Head of caudate nucleus (tissue), 42 donors: ENCODE results near the gene NAT16.
"Not testable (repeated sequence)": the region's sequence is repeated elsewhere in the genome, so short reads cannot be mapped to it uniquely, and the experiment has no call there.

Experiments used
- DNase-seq, 42 donors: peaks; one replicate each; pipeline versions ENCODE4 v3.0.0 to v3.0.0-alpha.2; 2020 to 2021; ENCODE audit warnings: mixed read lengths in 7 of 42
- intact Hi-C: fragments of 100-400 bp; cut with DNase I; formaldehyde crosslinking; loops from one replicate; pipeline ENCODE4 v1.15.0; 2022

Gene NAT16

DNA sequence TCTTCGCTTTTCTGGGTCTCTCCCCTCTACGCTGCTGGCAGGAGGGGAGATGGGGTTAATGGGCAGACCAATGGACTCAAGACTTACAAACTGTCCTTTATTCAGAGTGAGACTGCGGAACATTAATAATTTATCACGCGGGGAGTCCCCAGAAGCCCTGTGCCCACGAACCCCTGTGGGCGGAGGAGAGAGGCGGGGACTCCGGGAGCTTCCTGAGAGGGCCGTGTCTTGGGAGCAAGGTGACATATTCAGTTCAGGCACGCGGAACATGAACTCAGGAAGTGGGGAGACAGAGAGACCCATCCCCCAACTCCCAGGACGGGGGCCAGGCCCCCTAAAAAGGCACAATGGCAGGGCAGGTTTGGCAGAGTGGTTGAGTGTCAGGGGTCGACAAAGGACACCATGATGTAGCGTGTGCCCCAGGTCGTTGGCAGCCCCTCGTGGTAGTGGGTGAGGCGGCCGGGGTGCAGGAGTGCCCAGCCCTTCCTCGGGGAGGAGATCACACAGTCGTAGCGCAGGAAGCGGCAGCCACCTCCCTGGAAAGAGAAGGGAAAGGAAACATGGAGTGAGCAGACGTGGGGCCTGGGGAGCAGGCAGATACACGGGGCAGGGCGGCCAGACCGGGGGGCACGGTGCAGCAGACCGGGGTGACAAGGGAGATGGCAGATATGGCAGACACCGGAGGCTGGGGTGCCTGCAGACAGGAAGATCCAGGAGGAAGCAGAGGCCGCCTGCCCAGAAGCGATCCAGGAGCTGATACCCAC, 26.0 kb upstream of the NAT16 start:
- intact Hi-C loops: no loop called here
- DNase-seq: peak in 24 of 42 donors; percentile 7 to 64 (median 36)

DNA sequence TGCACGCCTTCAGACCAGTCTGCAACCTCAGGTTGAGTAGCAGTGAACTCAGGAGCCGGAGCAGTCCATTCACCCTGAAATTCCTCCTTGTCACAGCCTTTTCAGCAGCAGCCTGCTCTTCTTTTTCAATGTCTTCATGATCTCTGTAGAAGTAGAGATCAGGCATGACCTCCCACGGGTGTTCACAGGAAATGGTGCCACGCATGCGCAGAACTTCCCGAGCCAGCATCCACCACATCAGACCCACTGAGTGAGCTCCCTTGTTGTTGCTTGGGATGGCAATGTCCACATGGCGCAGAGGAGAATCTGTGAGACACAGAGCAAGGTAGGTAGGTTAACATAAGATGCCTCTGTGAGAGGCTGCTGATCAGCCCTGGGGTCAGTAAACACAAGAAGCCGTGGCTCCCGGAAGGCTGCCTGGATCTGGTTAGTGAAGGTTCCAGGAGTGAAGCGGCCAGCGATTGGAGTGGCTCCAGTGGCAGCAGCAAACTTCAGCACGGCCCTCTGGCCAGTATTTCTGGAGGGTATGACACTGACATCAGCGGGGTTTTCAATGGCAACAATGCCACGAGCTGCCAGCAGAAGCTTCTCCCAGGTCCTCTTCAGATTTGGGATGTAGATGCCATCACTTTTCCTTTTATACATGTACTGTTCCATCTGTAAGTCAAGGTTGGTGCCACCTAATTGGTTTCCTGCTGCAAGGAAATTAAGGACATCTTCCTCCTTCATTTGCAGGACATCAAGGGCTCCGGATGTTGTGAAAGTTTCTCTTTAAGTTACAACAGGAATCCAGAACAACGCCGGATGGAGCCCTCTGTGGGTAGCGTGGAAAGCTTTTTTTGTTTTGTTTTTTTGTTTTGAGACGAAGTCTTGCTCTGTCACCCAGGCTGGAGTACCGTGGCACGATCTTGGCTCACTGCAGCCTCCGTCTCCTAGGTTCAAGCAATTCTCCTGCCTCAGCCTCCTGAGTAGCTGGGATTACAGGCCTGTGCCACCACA, 23.9 kb upstream of the NAT16 start:
- intact Hi-C loops: not testable (repeated sequence)

DNA sequence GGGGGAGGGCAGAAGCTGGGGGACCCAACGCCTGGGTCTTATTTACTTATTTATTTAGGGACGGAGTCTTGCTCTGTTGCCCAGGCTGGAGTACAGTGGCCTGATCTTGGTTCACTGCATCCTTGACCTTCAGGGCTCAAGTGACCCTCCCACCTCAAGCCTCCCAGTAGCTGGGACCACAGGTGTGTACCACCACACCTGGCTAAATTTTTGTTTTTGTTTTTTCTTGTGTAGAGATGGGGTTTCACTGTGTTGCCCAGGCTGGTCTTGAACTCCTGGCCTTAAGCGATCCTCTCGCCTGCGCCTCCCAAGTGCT, 22.5 kb upstream of the NAT16 start:
- intact Hi-C loops: no loop called here
- no peak for DNase-seq

More for the DNA sequence above, 23.9 kb upstream of the NAT16 start:
- peak in 7 of 42 donors; percentile 14 to 48 (median 31) for DNase-seq

DNA sequence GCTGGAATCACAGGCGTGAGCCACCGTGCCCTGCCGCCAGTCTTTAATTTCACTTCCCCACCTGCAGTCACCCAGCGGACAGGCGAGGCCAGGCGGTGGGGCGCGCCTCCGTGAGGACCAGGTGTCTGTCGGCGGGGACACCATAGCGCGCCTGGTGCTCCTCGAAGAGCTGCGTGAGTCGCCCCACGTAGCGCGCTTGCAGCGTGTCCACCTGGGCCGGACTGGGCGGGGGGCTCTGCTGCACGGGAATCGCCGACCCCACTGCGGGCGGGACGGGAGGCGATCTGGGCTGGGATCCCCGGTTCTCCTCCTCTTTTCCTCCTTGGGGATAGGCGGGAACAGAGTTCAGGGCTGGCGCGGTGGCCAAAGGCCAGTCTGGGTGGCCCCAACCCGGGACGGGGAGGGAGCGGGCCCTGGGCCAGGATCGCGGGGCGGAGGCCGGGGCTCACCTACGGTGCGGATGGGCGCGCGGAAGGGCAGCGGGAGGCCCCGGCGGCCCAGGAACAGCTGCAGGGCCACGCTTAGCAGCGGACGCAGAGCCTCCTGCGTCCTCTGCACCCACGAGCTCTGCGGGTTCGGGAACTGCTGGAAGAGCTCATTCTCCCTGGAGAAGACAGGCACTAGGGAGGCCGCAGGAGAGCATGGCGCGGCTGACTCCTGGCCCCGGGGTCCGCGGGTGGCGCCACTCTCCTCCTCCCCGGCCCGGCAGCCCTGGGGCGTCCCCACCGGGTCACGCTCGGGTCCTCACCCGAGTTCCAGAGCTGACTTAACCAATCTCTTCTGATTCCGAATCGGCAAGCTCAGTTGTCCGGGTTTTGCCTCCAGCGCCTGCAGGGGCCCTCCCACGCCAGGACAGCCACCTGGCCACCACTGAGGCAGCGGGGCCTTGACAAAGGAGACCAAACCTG, 21.9 kb upstream of the NAT16 start:
- intact Hi-C loops: no loop called here
- DNase-seq: no peak

DNA sequence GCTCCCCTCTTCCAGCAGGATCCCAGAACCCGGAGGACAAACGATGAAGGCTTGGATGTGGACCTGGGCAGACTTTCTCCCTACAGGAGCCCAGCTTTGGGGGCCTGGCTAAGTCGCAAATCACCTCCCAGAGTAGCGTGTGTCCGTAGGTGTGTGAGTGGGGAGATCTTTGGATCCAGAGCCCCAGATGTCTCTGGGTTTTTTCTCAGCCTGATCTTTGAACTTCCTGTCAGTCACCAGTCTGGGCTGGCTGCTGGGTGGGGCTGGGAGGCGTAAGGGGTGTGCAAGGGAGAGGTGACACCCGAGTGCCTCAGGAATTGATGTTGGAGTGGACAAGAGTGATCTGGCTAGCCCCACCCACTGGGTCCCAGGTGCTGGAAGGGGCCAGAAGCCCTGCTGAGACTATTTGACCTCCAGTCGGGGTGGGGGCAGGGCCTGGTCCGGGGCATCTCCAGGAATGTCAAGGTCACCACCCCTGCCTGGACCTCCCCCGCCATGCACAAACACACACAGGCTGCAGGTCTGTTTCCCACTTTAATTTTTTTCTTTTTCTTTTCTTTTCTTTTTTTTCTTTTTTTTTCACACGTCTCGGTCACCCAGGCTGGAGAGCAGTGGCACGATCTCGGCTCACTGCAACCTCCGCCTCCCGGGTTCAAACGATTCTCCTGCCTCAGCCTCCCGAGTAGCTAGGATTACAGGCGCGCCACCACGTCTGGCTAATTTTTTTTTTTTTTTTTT, 20.9 kb upstream of the NAT16 start, which contains the start of gene MOGAT3:
Gene MOGAT3, minus strand, starts transcription at position 175 of the 738 bp plus-strand sequence. CDS start 182 bp downstream, outside the sequence.
- intact Hi-C loops: no loop called here
- DNase-seq: no peak

DNA sequence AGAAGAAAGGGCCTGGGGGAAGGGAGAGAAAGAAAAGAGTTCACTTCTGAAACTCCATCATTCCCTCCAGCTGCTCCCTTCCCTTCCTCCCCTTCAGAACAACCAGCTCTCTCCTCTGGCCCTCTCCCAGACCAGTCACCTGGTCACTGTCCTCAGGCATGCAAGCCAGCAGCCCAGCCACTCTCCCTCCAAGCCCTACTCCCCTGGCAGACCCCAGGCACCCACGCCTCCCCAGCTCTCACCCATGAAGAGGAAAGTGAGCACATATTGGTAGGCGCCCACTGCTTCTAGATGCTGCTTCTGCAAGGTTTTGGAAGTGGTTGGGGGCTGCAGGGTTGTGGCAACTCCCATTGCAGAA, 20.4 kb upstream of the NAT16 start:
- intact Hi-C loops: no loop called here

DNA sequence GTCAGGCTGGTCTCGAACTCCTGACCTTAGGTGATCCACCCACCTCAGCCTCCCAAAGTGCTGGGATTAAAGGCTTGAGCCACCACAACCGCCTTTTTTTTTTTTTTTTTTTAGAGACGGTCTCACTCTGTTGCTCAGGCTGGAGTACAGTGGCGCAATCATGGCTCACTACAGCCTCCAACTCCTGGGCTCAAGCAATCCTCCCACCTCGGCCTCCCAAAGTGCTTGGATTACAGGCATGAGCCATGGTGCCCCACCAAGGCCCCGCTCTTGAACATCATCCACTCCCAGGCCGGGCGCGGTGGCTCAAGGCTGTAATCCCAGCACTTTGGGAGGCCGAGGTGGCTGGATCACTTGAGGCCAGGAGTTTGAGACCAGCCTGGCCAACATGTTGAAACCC, 19.4 kb upstream of the NAT16 start:
- intact Hi-C loops, DNase-seq: not testable (repeated sequence)

More for the DNA sequence above, 20.4 kb upstream of the NAT16 start:
- no peak for DNase-seq

DNA sequence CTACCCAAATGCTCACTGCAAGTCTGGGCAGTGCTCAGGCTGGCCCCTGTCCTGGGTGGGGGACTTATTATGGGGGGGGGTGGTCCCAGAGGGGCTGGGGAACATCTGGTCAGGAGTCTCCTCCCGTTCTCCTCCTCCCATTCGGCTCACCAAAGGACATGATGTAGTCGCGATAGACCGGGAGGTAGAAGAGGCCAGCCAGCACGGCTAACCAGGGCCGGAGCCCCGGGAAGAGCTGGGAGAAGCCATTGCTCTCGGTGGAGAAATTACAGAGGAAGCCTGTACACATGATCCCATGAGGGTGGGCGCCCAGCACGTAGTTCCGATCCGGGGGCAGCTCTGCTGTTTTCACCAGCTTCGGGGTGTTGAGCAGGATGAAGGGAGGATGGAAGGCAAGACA, 18.4 kb upstream of the NAT16 start:
- intact Hi-C loops: no loop called here
- DNase-seq: no peak

DNA sequence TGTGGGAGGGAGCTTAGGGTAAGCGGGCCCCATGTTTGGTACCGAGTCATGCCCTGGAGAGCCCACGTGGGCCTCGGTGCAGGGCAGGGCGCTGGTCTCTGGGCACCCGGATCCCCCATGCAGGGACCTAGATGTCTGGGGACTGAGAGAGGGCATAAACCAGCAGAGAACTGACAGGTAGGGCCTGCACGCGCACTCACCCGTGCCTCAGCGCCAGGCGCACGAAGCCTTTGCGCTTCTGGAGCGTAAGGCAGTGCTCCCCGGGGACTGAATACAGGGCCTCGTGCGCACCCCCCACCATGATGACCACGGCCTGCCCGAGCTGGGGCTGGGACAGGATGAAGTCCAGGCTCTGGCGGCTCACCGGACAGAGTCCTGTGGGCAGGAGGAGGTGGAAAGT, 17.9 kb upstream of the NAT16 start:
- intact Hi-C loops: no loop called here
- DNase-seq: no peak

DNA sequence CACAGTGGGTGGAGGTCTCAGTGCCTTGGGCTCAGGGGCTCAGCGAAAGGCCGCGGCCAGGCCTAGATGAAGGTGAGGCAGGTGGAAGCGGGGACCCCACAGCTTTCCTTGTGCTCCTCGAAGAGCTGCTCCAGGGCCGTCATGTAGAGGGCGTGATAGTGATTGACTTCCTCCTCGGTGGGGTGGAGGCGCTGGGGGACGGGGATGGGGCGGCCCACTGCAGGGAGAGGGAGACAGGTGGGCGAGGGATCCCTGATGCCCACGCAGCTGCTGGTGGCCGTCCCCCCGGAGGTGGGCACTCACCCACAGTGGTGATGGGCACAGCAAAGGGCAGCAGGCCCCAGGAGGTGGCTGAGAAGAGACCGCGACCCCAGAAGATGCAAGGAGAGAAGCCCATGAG, 15.8 kb upstream of the NAT16 start:
- intact Hi-C loops: no loop called here
- no peak for DNase-seq

DNA sequence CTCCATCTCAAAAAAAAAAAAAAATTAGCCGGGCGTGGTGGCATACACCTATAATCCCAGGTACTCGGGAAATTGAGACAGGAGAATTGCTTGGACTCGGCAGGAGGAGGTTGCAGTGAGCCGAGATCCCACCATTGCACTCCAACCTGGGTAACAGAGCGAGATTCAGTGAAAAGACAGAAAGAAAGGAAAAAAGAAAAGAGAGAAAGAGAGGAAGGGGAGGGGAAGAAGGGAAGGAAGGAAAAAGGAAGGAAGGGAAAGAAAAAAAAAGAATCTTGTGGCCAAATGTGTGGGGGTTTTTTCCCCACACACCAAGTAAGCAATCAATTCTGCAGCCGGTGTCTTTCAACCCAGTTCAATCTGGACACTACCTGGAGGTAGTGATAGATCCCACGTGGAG, 9.0 kb upstream of the NAT16 start:
- intact Hi-C loops: no loop called here
- no peak for DNase-seq

DNA sequence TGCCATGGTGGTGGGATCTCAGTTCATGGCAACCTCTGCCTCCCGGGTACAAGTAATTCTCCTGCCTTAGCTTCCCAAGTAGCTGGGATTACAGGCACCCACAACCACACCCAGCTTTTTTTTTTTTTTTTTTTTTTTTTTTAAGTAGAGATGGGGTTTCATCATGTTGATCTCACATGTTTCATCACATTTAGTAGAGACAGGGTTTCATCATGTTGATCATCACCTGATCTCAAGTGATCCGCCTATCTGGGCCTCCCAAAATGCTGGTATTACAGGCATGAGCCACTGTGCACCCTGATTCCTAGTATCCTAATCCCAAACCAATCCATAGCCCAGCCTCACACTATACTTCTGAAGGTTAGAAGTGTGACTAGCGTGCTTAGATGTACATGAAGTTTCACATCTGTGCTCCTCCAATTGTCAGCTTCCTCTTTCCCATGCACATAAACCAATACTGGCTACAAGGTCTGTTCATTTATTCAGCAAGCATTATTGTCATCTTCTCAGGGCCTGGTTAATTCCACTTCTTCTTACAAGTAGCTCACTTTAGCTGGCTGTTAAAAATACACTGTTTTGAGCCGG, 6.8 kb upstream of the NAT16 start:
- intact Hi-C loops: no loop called here

DNA sequence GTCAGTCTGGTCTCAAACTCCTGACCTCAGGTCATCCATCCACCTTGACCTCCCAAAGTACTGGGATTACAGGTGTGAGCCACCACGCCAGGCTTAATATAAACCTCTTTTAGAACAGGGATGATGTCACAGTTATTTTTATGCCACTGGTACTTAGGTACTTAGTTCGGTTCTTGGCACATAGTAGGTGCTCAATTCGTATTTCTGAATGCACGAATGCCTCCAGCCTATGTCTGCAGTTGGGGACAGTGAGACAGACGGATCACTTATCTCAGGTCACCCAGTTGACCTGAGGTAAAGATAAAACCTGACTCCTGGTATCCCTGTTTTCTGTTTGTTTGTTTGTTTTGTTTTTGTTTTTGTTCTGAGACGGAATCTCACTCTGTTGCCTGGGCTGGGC, 6.1 kb upstream of the NAT16 start:
- no peak for DNase-seq
- intact Hi-C loops: no loop called here

More for the DNA sequence above, 6.8 kb upstream of the NAT16 start:
- no peak for DNase-seq

DNA sequence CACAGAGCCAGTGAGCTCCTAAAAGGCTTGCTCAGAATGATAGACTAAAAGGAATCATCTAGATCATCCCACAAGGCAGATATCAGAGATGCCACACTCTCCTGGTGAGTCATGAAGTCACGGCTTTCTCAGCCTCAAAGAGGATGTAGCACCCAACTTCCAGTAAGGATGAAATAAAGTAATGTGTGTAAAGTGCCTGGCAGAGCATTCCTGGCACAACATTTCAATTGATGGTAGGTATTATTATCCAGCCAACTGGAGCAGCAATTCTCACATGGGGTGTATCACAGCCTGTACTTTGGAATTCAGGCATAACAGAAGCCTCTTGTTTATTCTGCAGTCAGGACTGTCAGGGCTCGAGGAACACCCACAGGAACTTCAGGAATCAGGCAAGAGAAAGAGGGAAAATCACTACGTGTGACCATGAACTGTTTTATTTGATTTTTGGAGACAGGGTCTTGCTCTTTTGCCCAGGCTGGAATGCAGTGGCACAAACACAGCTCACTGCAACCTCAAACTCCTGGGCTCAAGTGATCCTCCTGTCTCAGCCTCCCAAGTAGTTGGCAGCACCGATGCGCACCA, 5.3 kb upstream of the NAT16 start:
- intact Hi-C loops: no loop called here
- peak in 13 of 42 donors; percentile 15 to 67 (median 45) for DNase-seq

DNA sequence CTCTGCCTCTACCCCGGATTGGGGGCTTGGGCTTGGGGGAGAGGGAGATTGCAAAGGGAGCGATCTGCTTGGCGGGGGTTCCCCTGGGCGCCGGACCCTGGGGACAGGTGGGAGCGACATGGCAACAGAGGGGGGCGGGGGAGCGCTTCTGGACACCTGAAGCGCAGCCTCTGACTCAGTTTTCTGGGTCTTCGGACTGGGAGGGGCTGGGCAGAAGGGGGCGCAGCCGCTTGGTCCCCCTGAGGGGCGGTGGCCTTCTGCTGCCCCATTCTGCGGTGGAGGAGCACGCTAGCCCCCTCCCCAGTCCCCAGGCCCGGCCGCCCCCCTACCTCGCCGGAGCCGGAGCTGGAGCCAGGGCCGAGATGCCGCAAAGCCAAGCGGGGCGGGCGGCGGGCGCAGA, 380 bp downstream of the NAT16 start:
- DNase-seq: no peak
- intact Hi-C loops: no loop called here

DNA sequence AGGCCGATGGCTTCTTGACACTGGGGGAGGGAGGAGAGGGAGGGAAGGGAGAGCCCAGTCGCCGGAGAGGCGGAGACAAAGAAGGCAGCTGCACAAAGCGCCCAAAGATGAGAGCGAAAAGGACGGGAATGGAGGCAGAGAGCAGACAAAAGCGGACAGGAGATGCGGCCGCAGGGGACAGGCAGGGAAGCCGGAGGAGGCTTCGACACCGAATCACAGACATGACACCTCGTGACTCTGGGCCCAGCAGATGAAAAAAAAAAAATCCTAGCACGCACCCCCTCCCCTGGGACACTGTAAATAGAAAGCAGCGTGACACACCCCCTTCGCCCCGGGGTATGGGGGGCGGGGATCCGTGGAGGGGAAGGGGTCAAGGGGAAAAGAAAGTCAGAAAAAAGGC, 976 bp downstream of the NAT16 start:
- intact Hi-C loops: no loop called here

DNA sequence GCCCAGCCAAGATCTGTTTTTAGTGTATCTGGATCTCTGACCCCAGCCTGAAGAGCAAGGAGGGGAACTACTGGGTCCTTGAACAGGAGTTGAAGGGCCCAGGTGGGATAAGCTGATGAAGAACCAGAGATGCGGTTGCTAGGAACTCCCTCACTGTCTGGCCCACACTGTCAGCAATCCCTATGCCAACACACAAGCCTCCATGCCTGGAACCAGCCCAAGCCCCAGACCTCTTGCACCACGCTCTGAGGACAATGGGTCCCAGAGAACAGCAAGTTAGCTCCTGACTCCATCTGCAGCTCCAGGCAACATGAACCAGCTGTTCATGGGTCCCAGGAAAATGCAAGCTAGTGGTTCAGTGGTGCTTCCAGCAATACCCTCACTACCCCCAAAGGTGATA, 2.4 kb downstream of the NAT16 start:
- intact Hi-C loops: no loop called here
- DNase-seq: no peak

More for the DNA sequence above, 976 bp downstream of the NAT16 start:
- no peak for DNase-seq

DNA sequence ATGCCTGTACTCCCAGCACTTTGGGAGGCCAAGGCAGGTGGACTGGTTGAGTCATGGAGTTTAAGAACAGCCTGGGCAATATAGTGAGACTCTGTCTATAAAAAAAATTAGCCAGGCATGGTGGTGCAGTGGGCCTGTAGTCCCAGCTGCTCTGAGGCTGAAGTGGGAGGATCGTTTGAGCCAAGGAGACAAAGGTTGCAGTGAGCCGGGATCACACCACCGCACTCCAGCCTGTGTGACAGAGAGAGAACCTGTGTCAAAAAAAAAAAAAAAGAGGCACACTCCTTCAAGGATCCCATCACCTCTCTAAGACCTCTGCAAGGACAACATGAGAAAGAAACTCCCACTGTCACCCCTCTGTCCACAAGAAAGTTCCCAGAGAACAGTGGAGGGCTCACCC, 4.4 kb downstream of the NAT16 start:
- intact Hi-C loops: no loop called here
- DNase-seq: no peak
